Measurements from ENCODE around the gene HNF1B.

The HNF1B gene

DNA sequence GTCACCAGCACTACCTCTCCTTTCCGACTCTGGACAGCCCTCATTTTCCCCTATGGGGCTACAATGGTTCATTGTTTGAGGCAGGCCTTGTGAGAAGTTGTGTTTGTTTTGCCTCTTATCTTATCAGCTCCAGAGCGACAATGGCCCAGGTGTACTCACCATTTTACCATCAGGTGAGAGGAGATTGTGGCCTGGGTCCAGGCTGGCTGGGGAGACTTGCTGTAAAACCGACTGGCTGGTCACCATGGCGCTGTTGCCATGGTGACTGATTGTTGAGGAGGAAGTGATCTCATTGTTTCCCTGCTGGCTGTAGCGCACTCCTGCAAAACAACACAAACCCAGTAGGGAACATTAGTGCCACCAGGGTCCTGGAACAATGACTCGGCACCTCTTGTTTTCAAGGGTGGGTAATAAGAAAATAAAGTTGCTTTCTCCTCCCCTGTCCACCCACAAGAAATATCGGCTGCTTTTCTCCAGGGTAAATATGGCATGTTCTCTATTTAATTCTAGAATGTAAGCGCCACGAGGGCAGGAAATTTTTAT lies 34.4 kb downstream of the HNF1B start:
- TF ChIP-seq, protein P1, sequence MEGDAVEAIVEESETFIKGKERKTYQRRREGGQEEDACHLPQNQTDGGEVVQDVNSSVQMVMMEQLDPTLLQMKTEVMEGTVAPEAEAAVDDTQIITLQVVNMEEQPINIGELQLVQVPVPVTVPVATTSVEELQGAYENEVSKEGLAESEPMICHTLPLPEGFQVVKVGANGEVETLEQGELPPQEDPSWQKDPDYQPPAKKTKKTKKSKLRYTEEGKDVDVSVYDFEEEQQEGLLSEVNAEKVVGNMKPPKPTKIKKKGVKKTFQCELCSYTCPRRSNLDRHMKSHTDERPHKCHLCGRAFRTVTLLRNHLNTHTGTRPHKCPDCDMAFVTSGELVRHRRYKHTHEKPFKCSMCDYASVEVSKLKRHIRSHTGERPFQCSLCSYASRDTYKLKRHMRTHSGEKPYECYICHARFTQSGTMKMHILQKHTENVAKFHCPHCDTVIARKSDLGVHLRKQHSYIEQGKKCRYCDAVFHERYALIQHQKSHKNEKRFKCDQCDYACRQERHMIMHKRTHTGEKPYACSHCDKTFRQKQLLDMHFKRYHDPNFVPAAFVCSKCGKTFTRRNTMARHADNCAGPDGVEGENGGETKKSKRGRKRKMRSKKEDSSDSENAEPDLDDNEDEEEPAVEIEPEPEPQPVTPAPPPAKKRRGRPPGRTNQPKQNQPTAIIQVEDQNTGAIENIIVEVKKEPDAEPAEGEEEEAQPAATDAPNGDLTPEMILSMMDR (IDR thresholded peaks at IDR 0.05; ENCODE audit: low read depth, low read length) = no peak
- peak; percentile 66 to 78 for DNase-seq (ENCODE audit: low read depth in 2 of 2)

DNA sequence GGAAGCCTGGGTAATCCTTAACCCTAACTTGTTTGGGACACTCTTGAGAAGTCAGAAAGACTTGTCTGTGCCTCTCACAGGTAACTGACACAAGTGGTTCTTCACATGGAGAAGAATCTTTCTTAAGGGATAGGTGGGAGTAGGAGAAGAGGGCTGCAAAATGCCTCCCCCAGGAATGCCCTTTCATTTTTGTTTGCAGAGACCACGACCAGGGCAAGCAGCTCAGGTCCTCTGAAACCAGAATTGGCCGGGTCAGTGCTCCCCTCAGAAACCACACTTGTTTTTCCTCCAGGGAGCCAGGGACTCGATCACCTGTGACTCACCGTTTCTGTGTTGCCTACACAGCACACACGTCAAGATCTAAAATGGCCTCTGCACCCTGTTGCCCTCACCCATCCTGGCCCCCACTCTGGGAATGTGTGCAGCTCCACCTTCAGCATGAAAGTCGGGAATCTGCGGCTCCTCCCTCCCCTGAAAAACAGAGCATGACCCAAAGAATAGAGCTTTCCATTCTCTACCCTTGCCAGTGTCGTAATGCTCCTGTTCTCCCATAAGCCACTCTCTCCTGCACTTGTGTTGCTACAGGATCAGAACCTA lies 36.1 kb downstream of the HNF1B start:
- H3K4me3 ChIP-seq (replicated peaks in 1 of 2; ENCODE audit: low read depth in 2 of 2, low read length in 2 of 2) = no peak overlapping the region
- TF ChIP-seq, protein P1 (IDR thresholded peaks at IDR 0.05; ENCODE audit: low read depth, low read length) = no peak
- DNase-seq (ENCODE audit: low read depth in 2 of 2) = no peak

More for the DNA sequence above, 34.4 kb downstream of the HNF1B start:
- no peak overlapping the region for H3K4me3 ChIP-seq (replicated peaks in 1 of 2; ENCODE audit: low read depth in 2 of 2, low read length in 2 of 2)

DNA sequence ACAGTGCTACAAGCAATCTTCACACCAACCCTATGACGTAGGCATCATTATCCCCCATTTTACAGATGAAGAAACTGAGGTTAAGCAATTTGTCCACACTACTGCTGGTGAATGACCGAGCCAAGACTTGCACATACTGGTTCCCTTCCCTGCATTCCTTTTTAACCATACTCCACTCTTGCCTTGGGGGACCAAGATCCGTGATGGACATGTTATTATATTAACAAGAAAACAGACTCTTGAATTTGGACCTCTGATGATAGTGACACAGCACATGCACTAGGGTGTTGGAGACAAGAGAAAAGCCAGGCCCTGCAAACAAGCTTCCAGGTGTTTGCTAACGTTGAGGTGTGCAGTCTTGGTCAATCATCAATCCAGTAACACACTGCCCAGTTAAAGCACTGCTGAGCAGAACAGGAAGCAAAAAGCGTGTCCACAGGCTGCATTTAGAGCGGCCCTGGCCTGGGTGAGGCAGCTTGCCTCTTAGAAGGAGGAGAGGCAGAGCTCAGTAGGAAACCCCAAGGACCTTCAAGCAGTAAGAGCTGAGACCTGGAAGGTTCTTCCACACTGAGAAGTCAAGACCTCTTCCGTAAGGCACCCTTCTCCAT lies 36.7 kb downstream of the HNF1B start:
- no peak for DNase-seq (ENCODE audit: low read depth in 2 of 2)
- no peak overlapping the region for H3K4me3 ChIP-seq (replicated peaks in 1 of 2; ENCODE audit: low read depth in 2 of 2, low read length in 2 of 2)
- TF ChIP-seq, protein P1 (IDR thresholded peaks at IDR 0.05; ENCODE audit: low read depth, low read length) = no peak

DNA sequence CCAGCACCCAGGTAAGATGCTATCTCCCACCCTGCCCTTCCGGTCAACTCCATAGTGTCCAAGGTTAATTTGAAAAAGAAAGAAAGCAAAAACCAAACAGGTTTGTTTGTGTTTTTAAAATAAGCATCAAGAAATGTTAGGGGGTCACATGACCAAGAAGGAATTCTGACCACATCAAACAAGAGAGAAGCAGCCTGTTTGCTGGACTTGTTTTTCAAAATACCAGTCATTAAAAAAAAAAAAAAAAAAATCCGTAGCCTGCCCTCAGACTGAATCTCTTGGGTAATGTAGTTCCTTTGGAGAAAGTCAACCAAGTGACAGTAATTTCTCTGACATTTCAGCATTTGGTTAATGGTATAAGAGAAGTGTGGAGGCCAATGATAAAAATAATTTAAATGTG lies 38.4 kb downstream of the HNF1B start:
- no peak for DNase-seq (ENCODE audit: low read depth in 2 of 2)
- no peak overlapping the region for H3K4me3 ChIP-seq (replicated peaks in 1 of 2; ENCODE audit: low read depth in 2 of 2, low read length in 2 of 2)
- TF ChIP-seq, protein P1 (IDR thresholded peaks at IDR 0.05; ENCODE audit: low read depth, low read length) = no peak

DNA sequence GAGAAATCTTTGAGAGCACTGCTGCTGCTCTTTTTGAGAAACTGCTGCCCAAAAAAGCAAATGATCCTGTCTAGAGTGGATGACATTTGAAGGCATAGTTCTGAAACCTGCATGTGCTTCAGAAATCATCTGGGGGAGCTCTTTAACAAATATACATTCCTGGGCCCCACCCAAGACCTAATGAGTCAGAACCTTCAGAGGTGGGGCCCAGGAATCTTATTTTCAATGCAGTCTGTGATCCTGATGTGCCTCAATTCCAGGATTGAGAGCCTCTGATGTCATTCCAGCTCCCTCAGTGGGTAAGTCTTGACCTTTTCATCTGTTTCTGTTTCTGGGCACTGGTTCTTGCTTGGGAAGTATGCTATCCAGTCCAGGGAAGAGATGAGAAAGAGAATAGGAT lies 42.3 kb downstream of the HNF1B start:
- H3K4me3 ChIP-seq (replicated peaks in 1 of 2; ENCODE audit: low read depth in 2 of 2, low read length in 2 of 2) = no peak overlapping the region
- peak; percentile 57 to 64 for DNase-seq (ENCODE audit: low read depth in 2 of 2)
- TF ChIP-seq, protein P1 (IDR thresholded peaks at IDR 0.05; ENCODE audit: low read depth, low read length) = no peak

DNA sequence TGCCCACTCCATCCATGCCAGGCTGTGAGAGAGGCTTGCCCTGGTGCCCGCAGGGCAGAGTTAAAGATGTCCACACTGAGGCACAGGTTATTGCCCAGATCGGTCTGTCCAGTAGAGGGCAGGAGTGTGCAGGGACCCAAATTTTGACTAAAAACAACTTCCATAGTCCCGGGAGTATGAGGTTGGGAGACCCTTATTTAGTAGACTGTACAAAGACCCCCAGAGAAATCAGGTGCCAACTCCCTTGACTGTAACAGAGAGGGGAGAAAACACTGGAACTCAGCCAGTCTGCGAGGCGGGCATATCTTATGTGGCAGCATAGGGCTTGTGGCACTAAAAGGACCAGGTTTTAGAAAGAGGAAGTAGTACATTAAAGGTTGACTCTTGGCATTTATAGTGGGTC lies 43.4 kb downstream of the HNF1B start:
- TF ChIP-seq, protein P1 (IDR thresholded peaks at IDR 0.05; ENCODE audit: low read depth, low read length) = peak; percentile 81
- peak; percentile 16 to 21 for DNase-seq (ENCODE audit: low read depth in 2 of 2)
- no peak overlapping the region for H3K4me3 ChIP-seq (replicated peaks in 1 of 2; ENCODE audit: low read depth in 2 of 2, low read length in 2 of 2)
